Naive thymus-derived CD4-positive, alpha-beta T cell (primary cell): ENCODE data around the gene GRB10. TPM values are rescaled to one million over a fixed set of nuclear protein-coding genes. Genes with fewer than 3 reads are reported as not detected.

Experiments used
- ATAC-seq: fragments of 150-1000 bp; cut with Tn5 transposase; 2 replicates; pipeline ENCODE4 v1.10.0; 2021; ENCODE audit warnings: mild to moderate bottlenecking, moderate library complexity
- CTCF ChIA-PET: fragments of 350-600 bp; sonication (Branson Sonifier 250); formaldehyde crosslinking; loops from one replicate; lab custom pipeline; 2021; ENCODE audit warnings: antibody characterized with exemption; lab: Charles Lee
- POLR2A ChIA-PET: fragments of 350-600 bp; sonication (Branson Sonifier 250); formaldehyde crosslinking; loops from one replicate; lab custom pipeline; 2021; ENCODE audit warnings: antibody characterized with exemption, inconsistent platforms; lab: Charles Lee
- DNase-seq, 9 donors: peaks; one replicate each; pipeline versions ENCODE4 v3.0.0 to v3.0.0-alpha.2; 2020 to 2022; ENCODE audit warnings: mixed read lengths in 1 of 9
- H3K27ac ChIP-seq: one replicate; pipeline ENCODE4 v1.7.0; 2013; ENCODE audit warnings: mild to moderate bottlenecking, low read depth, low read length, moderate library complexity
- H3K27me3 ChIP-seq, 2 donors: one replicate each; pipeline ENCODE4 v1.7.0; 2013; ENCODE audit warnings: low read length in 2 of 2, mild to moderate bottlenecking in 2 of 2, moderate library complexity in 2 of 2; ENCODE audit not compliant: control insufficient read depth in 2 of 2, insufficient read depth in 2 of 2
- H3K36me3 ChIP-seq, 3 experiments: 1 replicate in 2 of 3; 2 replicates in 1 of 3; pipeline ENCODE4 v1.7.0; 2013; ENCODE audit warnings: low read length in 3 of 3, mild to moderate bottlenecking in 3 of 3, moderate library complexity in 1 of 3; ENCODE audit not compliant: insufficient read depth in 3 of 3, control insufficient read depth in 2 of 3
- H3K4me1 ChIP-seq, 2 donors: one replicate each; pipeline ENCODE4 v1.7.0; 2013; ENCODE audit warnings: low read length in 2 of 2, mild to moderate bottlenecking in 2 of 2, moderate library complexity in 1 of 2; ENCODE audit not compliant: control insufficient read depth in 2 of 2, insufficient read depth in 2 of 2
- H3K4me3 ChIP-seq: 2 replicates; pipeline ENCODE4 v1.7.0; 2013; ENCODE audit warnings: mild to moderate bottlenecking, low read length
- H3K9me3 ChIP-seq, 3 experiments: 1 replicate in 2 of 3; 2 replicates in 1 of 3; pipeline ENCODE4 v1.7.0; 2013; ENCODE audit warnings: low read length in 3 of 3; ENCODE audit not compliant: control insufficient read depth in 2 of 3
- H3K27ac Mint-ChIP-seq, 9 donors: one replicate each; pipeline ENCODE4 v1.8.0; 2020 to 2022; ENCODE audit warnings: mixed read lengths in 9 of 9, mild to moderate bottlenecking in 8 of 9, moderate library complexity in 5 of 9, inconsistent platforms in 2 of 9
- H3K27me3 Mint-ChIP-seq, 5 donors: one replicate each; pipeline ENCODE4 v1.8.0; 2021 to 2022; ENCODE audit warnings: mixed read lengths in 5 of 5, mild to moderate bottlenecking in 1 of 5
- H3K36me3 Mint-ChIP-seq, 5 donors: one replicate each; pipeline ENCODE4 v1.8.0; 2020 to 2022; ENCODE audit warnings: mixed read lengths in 5 of 5, mild to moderate bottlenecking in 3 of 5, inconsistent platforms in 1 of 5
- H3K4me1 Mint-ChIP-seq, 7 donors: one replicate each; pipeline ENCODE4 v1.8.0; 2020 to 2022; ENCODE audit warnings: mixed read lengths in 7 of 7, mild to moderate bottlenecking in 3 of 7, inconsistent platforms in 1 of 7
- H3K4me3 Mint-ChIP-seq, 10 donors: one replicate each; pipeline ENCODE4 v1.8.0; 2020 to 2022; ENCODE audit warnings: mild to moderate bottlenecking in 10 of 10, mixed read lengths in 10 of 10, moderate library complexity in 6 of 10, inconsistent platforms in 2 of 10
- H3K9me3 Mint-ChIP-seq, 11 donors: one replicate each; pipeline ENCODE4 v1.8.0; 2020 to 2022; ENCODE audit warnings: mixed read lengths in 11 of 11, mild to moderate bottlenecking in 4 of 11, inconsistent platforms in 1 of 11, moderate library complexity in 1 of 11
- intact Hi-C, 2 donors: fragments of 100-400 bp; cut with micrococcal nuclease; formaldehyde crosslinking; loops; one replicate each; pipeline ENCODE4 v1.15.1; 2023
- polyA plus RNA-seq, 2 donors: library from polyadenylated mRNA; unstranded; fragments of 300-500 nt; fragmentation: Illumina TruSeq; gene quantifications; one replicate each; pipeline ENCODE4 v1.2.3, GENCODE V29; 2021
- total RNA-seq, 6 experiments: library from RNA in 5 of 6; stranded (reverse) in 5 of 6; gene quantifications; 1 replicate in 5 of 6; 2 replicates in 1 of 6; pipeline ENCODE4 v1.2.3 and lab custom pipeline; 2021 to 2026

GRB10 gene
- total and polyA plus RNA-seq, 7 experiments from 2014 or later, result 2.6 to 10.6 (median 6.2) TPM

GRCh38 chr7:50754241-50754640, 28.5 kb downstream of the GRB10 start:
- Histone ChIP-seq H3K4me3 (no peak overlapping the region), H3K9me3 (no peaks in the 10 kb centered on the region), H3K27me3 (no peaks in the 10 kb centered on the region), H3K4me1 (peaks cover 0 to 6% of the 10 kb centered on the region in 2 donors), H3K36me3 (no peaks in the 10 kb centered on the region), H3K27ac (no peak overlapping the region)
- no peak for DNase-seq
- peak overlapping the region in 4 of 10 donors; percentile 29 to 56 (median 44) for H3K4me3 Mint-ChIP-seq
- intact Hi-C loops, result no loop called here
- peaks cover 5 to 26% (median 12%) of the 10 kb centered on the region in 7 donors for H3K4me1 Mint-ChIP-seq
- ChIA-PET CTCF (interaction anchor here (0.8 kb wide), 1 partner anchor 57 kb away, joined by 3 read pairs; no protein-coding TSS in a partner anchor), POLR2A (no interaction called here)
- H3K27me3 Mint-ChIP-seq, result peaks cover 0 to 3% (median 0%) of the 10 kb centered on the region in 5 donors
- ATAC-seq, result no peak
- peaks cover 0 to 20% (median 0%) of the 10 kb centered on the region in 5 donors for H3K36me3 Mint-ChIP-seq
- peak overlapping the region in 2 of 9 donors; percentile 72 to 88 for H3K27ac Mint-ChIP-seq
- H3K9me3 Mint-ChIP-seq, result no peaks in the 10 kb centered on the region

GRCh38 chr7:50752422-50752821, 30.3 kb downstream of the GRB10 start:
- peaks cover 0 to 6% of the 10 kb centered on the region in 2 donors for H3K4me1 ChIP-seq
- Mint-ChIP-seq H3K36me3 (peaks cover 0 to 20% (median 0%) of the 10 kb centered on the region in 5 donors), H3K4me1 (peaks cover 5 to 26% (median 12%) of the 10 kb centered on the region in 7 donors), H3K27ac (no peak overlapping the region), H3K9me3 (no peaks in the 10 kb centered on the region), H3K4me3 (no peak overlapping the region), H3K27me3 (peaks cover 0 to 3% (median 0%) of the 10 kb centered on the region in 5 donors)
- H3K27me3 ChIP-seq, result no peaks in the 10 kb centered on the region
- H3K9me3 ChIP-seq, result no peaks in the 10 kb centered on the region
- intact Hi-C loops, result no loop called here
- H3K36me3 ChIP-seq, result no peaks in the 10 kb centered on the region
- no peak overlapping the region for H3K4me3 ChIP-seq
- ChIA-PET POLR2A (interaction anchor here (1.2 kb wide), 1 partner anchor 10 kb away, joined by 4 read pairs; no protein-coding TSS in a partner anchor), CTCF (no interaction called here)
- DNase-seq (no peak), ATAC-seq (no peak)
- no peak overlapping the region for H3K27ac ChIP-seq

DNA sequence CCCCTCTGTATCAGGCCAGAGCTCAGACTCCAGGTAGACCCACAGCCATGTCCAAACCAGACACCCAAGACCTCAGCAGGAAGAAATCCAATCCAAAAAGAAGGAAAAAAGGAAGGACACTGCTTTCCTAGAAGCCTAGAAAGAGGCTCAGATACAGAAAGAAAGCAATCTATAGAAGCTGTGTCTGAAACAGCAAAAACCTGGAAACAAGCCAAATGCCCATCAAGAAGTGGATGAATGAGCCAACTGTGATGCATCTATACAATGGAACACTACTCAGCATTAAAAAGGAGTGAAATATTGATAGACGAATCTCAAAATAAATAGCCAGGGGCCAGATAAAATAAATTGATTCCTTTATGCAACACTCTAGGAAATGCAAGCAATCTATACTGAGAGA, 31.6 kb downstream of the GRB10 start:
- H3K9me3 Mint-ChIP-seq, result no peaks in the 10 kb centered on the region
- H3K27ac Mint-ChIP-seq, result no peak overlapping the region
- DNase-seq (no peak), ATAC-seq (no peak)
- H3K4me1 Mint-ChIP-seq, result peaks cover 5 to 26% (median 12%) of the 10 kb centered on the region in 7 donors
- H3K36me3 Mint-ChIP-seq, result peaks cover 0 to 20% (median 0%) of the 10 kb centered on the region in 5 donors
- Histone ChIP-seq H3K27ac (no peak overlapping the region), H3K36me3 (no peaks in the 10 kb centered on the region), H3K4me1 (peaks cover 0 to 6% of the 10 kb centered on the region in 2 donors), H3K9me3 (no peaks in the 10 kb centered on the region), H3K4me3 (no peak overlapping the region), H3K27me3 (no peaks in the 10 kb centered on the region)
- POLR2A ChIA-PET, result interaction anchor here (0.6 kb wide), 1 partner anchor 31 kb away, joined by 3 read pairs; no protein-coding TSS in a partner anchor
- intact Hi-C loops, result no loop called here
- H3K27me3 Mint-ChIP-seq, result peaks cover 0 to 7% (median 0%) of the 10 kb centered on the region in 5 donors
- H3K4me3 Mint-ChIP-seq, result no peak overlapping the region
- CTCF ChIA-PET, result no interaction called here

DNA sequence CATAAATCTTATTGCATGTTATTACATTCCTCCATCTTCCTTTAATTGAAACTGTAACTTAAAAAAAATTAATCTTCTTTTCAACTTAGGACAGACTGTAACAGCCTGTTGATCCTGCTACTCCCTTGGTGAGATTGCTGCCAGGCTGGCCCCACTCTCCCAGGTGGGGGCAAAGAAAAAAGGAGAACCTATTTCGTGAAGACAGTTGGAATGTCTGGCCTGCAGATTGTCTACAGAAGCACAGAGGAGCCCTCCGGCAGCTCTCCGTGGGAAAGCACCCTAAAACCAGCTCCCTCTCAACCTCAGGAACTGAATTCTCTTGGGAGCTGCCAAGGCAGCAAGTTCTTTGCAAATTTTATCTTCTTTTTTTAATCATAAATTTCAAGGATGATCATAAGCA, 32.8 kb downstream of the GRB10 start:
- ChIA-PET CTCF (no interaction called here), POLR2A (no interaction called here)
- DNase-seq (no peak), ATAC-seq (no peak)
- Histone ChIP-seq H3K27ac (no peak overlapping the region), H3K4me1 (peaks cover 0 to 6% of the 10 kb centered on the region in 2 donors), H3K27me3 (no peaks in the 10 kb centered on the region), H3K36me3 (no peaks in the 10 kb centered on the region), H3K4me3 (no peak overlapping the region), H3K9me3 (no peaks in the 10 kb centered on the region)
- H3K27ac Mint-ChIP-seq, result peak overlapping the region in 1 of 9 donors; percentile 3
- H3K4me3 Mint-ChIP-seq, result no peak overlapping the region
- H3K36me3 Mint-ChIP-seq, result peaks cover 0 to 16% (median 0%) of the 10 kb centered on the region in 5 donors
- intact Hi-C loops, result no loop called here
- peaks cover 5 to 21% (median 12%) of the 10 kb centered on the region in 7 donors for H3K4me1 Mint-ChIP-seq
- H3K27me3 Mint-ChIP-seq, result peaks cover 0 to 7% (median 0%) of the 10 kb centered on the region in 5 donors
- no peaks in the 10 kb centered on the region for H3K9me3 Mint-ChIP-seq

DNA sequence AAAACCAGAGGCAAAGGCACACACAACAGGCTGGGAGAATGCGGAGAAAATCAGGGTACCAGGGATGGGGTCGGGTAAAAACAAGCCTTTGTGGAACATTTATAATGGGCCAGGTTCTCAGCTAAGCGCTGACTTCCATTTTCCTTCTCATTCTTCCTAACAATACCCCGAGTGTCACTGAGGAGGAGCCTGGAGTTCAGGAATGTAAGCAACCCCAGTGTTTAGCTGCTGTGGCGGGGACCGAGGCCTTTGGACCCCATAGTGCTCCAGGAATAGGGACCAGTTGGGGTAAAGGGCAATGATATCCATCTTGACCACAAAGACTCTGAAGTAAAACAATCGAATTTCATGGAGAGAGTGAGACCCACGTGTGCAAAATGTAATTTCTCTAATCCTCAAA, 34.2 kb downstream of the GRB10 start:
- Histone ChIP-seq H3K9me3 (no peaks in the 10 kb centered on the region), H3K4me3 (no peak overlapping the region), H3K36me3 (no peaks in the 10 kb centered on the region), H3K4me1 (peaks cover 0 to 3% of the 10 kb centered on the region in 2 donors), H3K27me3 (no peaks in the 10 kb centered on the region), H3K27ac (no peak overlapping the region)
- intact Hi-C loops, result no loop called here
- Mint-ChIP-seq H3K27ac (no peak overlapping the region), H3K4me1 (peaks cover 0 to 7% (median 5%) of the 10 kb centered on the region in 7 donors), H3K9me3 (no peaks in the 10 kb centered on the region), H3K4me3 (no peak overlapping the region), H3K27me3 (peaks cover 0 to 9% (median 0%) of the 10 kb centered on the region in 5 donors), H3K36me3 (peaks cover 0 to 21% (median 0%) of the 10 kb centered on the region in 5 donors)
- ATAC-seq (no peak), DNase-seq (no peak)
- ChIA-PET POLR2A (no interaction called here), CTCF (interaction anchor here (0.6 kb wide), 1 partner anchor 117 kb away, joined by 3 read pairs; no protein-coding TSS in a partner anchor)

GRCh38 chr7:50745835-50746234, 36.9 kb downstream of the GRB10 start:
- Mint-ChIP-seq H3K27me3 (peaks cover 0 to 6% (median 0%) of the 10 kb centered on the region in 5 donors), H3K27ac (peak overlapping the region in 1 of 9 donors; percentile 51), H3K4me1 (peaks cover 2 to 20% (median 9%) of the 10 kb centered on the region in 7 donors), H3K9me3 (no peaks in the 10 kb centered on the region), H3K36me3 (peaks cover 0 to 11% (median 0%) of the 10 kb centered on the region in 5 donors), H3K4me3 (no peak overlapping the region)
- no peak overlapping the region for H3K4me3 ChIP-seq
- H3K9me3 ChIP-seq, result no peaks in the 10 kb centered on the region
- ChIA-PET CTCF (no interaction called here), POLR2A (no interaction called here)
- no peak overlapping the region for H3K27ac ChIP-seq
- no peaks in the 10 kb centered on the region for H3K27me3 ChIP-seq
- H3K36me3 ChIP-seq, result no peaks in the 10 kb centered on the region
- DNase-seq (no peak), ATAC-seq (no peak)
- intact Hi-C loops, result no loop called here
- H3K4me1 ChIP-seq, result peaks cover under 1 to 6% of the 10 kb centered on the region in 2 donors

DNA sequence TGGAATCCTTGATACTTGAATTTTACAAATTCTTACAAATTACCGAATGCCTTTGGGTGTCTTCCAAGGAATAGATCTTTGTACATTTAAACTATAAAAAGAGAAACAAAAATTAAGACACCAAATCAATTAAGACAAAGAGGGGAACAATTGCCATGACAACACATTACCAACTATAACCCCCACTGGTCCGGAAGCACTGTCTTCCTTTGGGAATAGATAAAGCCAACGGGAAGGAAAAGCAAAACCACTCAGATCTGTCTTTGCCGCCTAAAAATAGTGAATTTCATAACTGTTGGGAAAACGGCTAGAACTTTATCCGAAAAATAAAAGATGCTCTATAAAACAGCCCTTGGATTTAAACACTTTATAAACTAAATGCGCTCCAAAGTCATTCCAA, 37.4 kb downstream of the GRB10 start:
- Histone ChIP-seq H3K36me3 (no peaks in the 10 kb centered on the region), H3K27me3 (no peaks in the 10 kb centered on the region), H3K27ac (no peak overlapping the region), H3K9me3 (no peaks in the 10 kb centered on the region), H3K4me1 (peaks cover 5 to 11% of the 10 kb centered on the region in 2 donors), H3K4me3 (no peak overlapping the region)
- ATAC-seq (no peak), DNase-seq (no peak)
- Mint-ChIP-seq H3K9me3 (no peaks in the 10 kb centered on the region), H3K4me1 (peaks cover 1 to 25% (median 14%) of the 10 kb centered on the region in 7 donors), H3K27ac (no peak overlapping the region), H3K36me3 (peaks cover 0 to 6% (median 0%) of the 10 kb centered on the region in 5 donors), H3K27me3 (peaks cover 0 to 6% (median 0%) of the 10 kb centered on the region in 5 donors), H3K4me3 (no peak overlapping the region)
- ChIA-PET CTCF (no interaction called here), POLR2A (no interaction called here)
- intact Hi-C loops, result no loop called here
